GM23338 (cell line): ENCODE results near the gene RPTOR. TPM values are rescaled to one million over a fixed set of nuclear protein-coding genes. Genes with fewer than 3 reads are reported as not detected.

Experiments
- ATAC-seq: fragments of 200-7000 bp; cut with Tn5 transposase; 3 replicates; pipeline ENCODE4 v1.9.1; 2020
- DNase-seq: peaks from one replicate; pipeline ENCODE4 v3.0.0-alpha.2; 2015; ENCODE audit warnings: low spot score
- H2AFZ ChIP-seq: fragments of 200-600 bp; sonication (generic); 2 replicates; pipeline ENCODE4 v1.8.0; 2016; ENCODE audit warnings: antibody characterized with exemption, mild to moderate bottlenecking, moderate library complexity
- H3F3A ChIP-seq: fragments of 200-600 bp; sonication (generic); replicated peaks from 2 replicates; pipeline ENCODE4 v1.8.0; 2017; ENCODE audit warnings: antibody characterized with exemption, mixed run types, low read depth
- H3K27ac ChIP-seq: fragments of 200-600 bp; sonication (generic); 2 replicates; pipeline ENCODE4 v1.6.1; 2016; ENCODE audit warnings: low read depth
- H3K27me3 ChIP-seq: fragments of 200-600 bp; sonication (generic); 2 replicates; pipeline ENCODE4 v1.8.0; 2016; ENCODE audit warnings: mild to moderate bottlenecking, mixed run types, moderate library complexity; ENCODE audit not compliant: insufficient read depth
- H3K36me3 ChIP-seq: fragments of 200-600 bp; sonication (generic); 2 replicates; pipeline ENCODE4 v1.8.0; 2016; ENCODE audit warnings: mild to moderate bottlenecking; ENCODE audit not compliant: insufficient read depth
- H3K4me1 ChIP-seq: fragments of 200-600 bp; sonication (generic); 2 replicates; pipeline ENCODE4 v1.8.0; 2016; ENCODE audit warnings: mild to moderate bottlenecking, moderate library complexity; ENCODE audit not compliant: insufficient read depth
- H3K4me2 ChIP-seq: fragments of 200-600 bp; sonication (generic); 2 replicates; pipeline ENCODE4 v1.7.1; 2017; ENCODE audit warnings: mixed run types
- H3K4me3 ChIP-seq: fragments of 200-600 bp; sonication (generic); 2 replicates; pipeline ENCODE4 v1.6.1; 2016; ENCODE audit warnings: mixed run types
- H3K79me2 ChIP-seq: fragments of 200-600 bp; sonication (generic); replicated peaks from 2 replicates; pipeline ENCODE4 v1.8.0; 2017; ENCODE audit warnings: mild to moderate bottlenecking; ENCODE audit not compliant: insufficient read depth
- H3K9me2 ChIP-seq: fragments of 200-600 bp; sonication (generic); 2 replicates; pipeline ENCODE4 v1.8.0; 2017; ENCODE audit not compliant: insufficient read depth
- H4K20me1 ChIP-seq: fragments of 200-600 bp; sonication (generic); replicated peaks from 2 replicates; pipeline ENCODE4 v1.8.0; 2017; ENCODE audit warnings: mild to moderate bottlenecking; ENCODE audit not compliant: insufficient read depth
- H3K27ac Mint-ChIP-seq: 2 replicates; pipeline ENCODE4 v1.8.0; 2020; ENCODE audit warnings: inconsistent platforms, mild to moderate bottlenecking, moderate library complexity, mixed read lengths
- H3K27me3 Mint-ChIP-seq: 3 replicates; pipeline ENCODE4 v1.8.0; 2022; ENCODE audit warnings: low read depth, mild to moderate bottlenecking, moderate library complexity, mixed read lengths, inconsistent platforms; ENCODE audit not compliant: insufficient read depth, poor library complexity
- H3K36me3 Mint-ChIP-seq: 3 replicates; pipeline ENCODE4 v1.8.0; 2021; ENCODE audit warnings: low read depth, mild to moderate bottlenecking, inconsistent platforms, moderate library complexity, mixed read lengths
- H3K4me1 Mint-ChIP-seq: 3 replicates; pipeline ENCODE4 v1.8.0; 2020; ENCODE audit warnings: mild to moderate bottlenecking, inconsistent platforms, mixed read lengths
- H3K4me3 Mint-ChIP-seq: 3 replicates; pipeline ENCODE4 v1.8.0; 2021; ENCODE audit warnings: moderate library complexity, mild to moderate bottlenecking, inconsistent platforms, mixed read lengths
- H3K9me3 Mint-ChIP-seq: 3 replicates; pipeline ENCODE4 v1.8.0; 2020; ENCODE audit warnings: moderate library complexity, mild to moderate bottlenecking, inconsistent platforms, mixed read lengths
- CREB1 ChIP-seq: fragments of 250-450 bp; sonication (Bioruptor Pico); IDR thresholded peaks from 2 replicates; pipeline ENCODE4 v1.5.0; 2020; ENCODE audit warnings: low read depth, mild to moderate bottlenecking, moderate library complexity
- CTCF ChIP-seq, 2 experiments: fragments of 200-600 bp in 1 of 2; sonication (generic) in 1 of 2; conservative IDR thresholded peaks; 2 replicates each; pipeline versions ENCODE4 v1.5.1 to v1.6.1; 2016 to 2017; ENCODE audit warnings: antibody characterized with exemption in 2 of 2, low read depth in 2 of 2, mild to moderate bottlenecking in 2 of 2, moderate library complexity in 1 of 2
- ETS1 ChIP-seq: IDR thresholded peaks from 2 replicates; pipeline ENCODE4 v1.6.1; 2016; ENCODE audit warnings: antibody characterized with exemption
- EZH2 ChIP-seq: fragments of 200-600 bp; sonication (generic); IDR thresholded peaks from one replicate; pipeline ENCODE4 v1.8.0; 2017; ENCODE audit warnings: antibody characterized with exemption, mild to moderate bottlenecking, low read depth; ENCODE audit not compliant: unreplicated experiment
- EZH2phosphoT487 ChIP-seq: fragments of 200-600 bp; sonication (generic); IDR thresholded peaks from one replicate; pipeline ENCODE4 v1.8.1; 2018; ENCODE audit warnings: antibody characterized with exemption; ENCODE audit not compliant: unreplicated experiment
- JUNB ChIP-seq: IDR thresholded peaks from one replicate; pipeline ENCODE4 v1.6.1; 2016; ENCODE audit warnings: antibody characterized with exemption; ENCODE audit not compliant: unreplicated experiment
- NANOG ChIP-seq: IDR thresholded peaks from 2 replicates; pipeline ENCODE4 v1.6.1; 2016; ENCODE audit warnings: antibody characterized with exemption, borderline replicate concordance
- POLR2AphosphoS5 ChIP-seq: IDR thresholded peaks from 2 replicates; pipeline ENCODE4 v1.6.1; 2016; ENCODE audit warnings: antibody characterized with exemption, low read depth
- REST ChIP-seq: IDR thresholded peaks from one replicate; pipeline ENCODE4 v1.6.1; 2018; ENCODE audit warnings: antibody characterized with exemption; ENCODE audit not compliant: unreplicated experiment
- STAT1 ChIP-seq: IDR thresholded peaks from one replicate; pipeline ENCODE4 v1.6.1; 2016; ENCODE audit warnings: antibody characterized with exemption; ENCODE audit not compliant: unreplicated experiment
- ZNF114 ChIP-seq: fragments of 250-450 bp; sonication (Bioruptor Pico); IDR thresholded peaks from 2 replicates; pipeline ENCODE4 v1.5.0; 2020; ENCODE audit warnings: mild to moderate bottlenecking, moderate library complexity
- ZNF331 ChIP-seq: fragments of 250-450 bp; sonication (Bioruptor Pico); IDR thresholded peaks from 2 replicates; pipeline ENCODE4 v1.5.0; 2020; ENCODE audit warnings: low read depth, mild to moderate bottlenecking, moderate library complexity
- ZNF462 ChIP-seq: fragments of 250-450 bp; sonication (Bioruptor Pico); IDR thresholded peaks from 2 replicates; pipeline ENCODE4 v1.5.0; 2020; ENCODE audit warnings: mild to moderate bottlenecking, moderate library complexity
- polyA plus RNA-seq: library from polyadenylated mRNA; unstranded; fragments of >200 nt; fragmentation: Nextera tagmentation; extraction: Ambion mirVana; gene quantifications from 2 replicates; pipeline ENCODE4 v1.2.1, GENCODE V29; 2016
- total RNA-seq: library from RNA; depleted of rRNA; stranded (reverse); fragments of >200 nt; shearing (Covaris generic); gene quantifications from 2 replicates; pipeline ENCODE4 v1.2.3, GENCODE V29; 2014

Gene RPTOR
- total and polyA plus RNA-seq, 2 experiments from 2014 or later: 9.5 to 38.0 TPM

GRCh38 chr17:80768389-80768788, 223.8 kb downstream of the RPTOR start:
- Mint-ChIP-seq H3K27ac (no peak overlapping the region), H3K4me3 (no peak overlapping the region), H3K9me3 (no peaks in the 10 kb centered on the region), H3K27me3 (peaks cover 5% of the 10 kb centered on the region), H3K36me3 (no peaks in the 10 kb centered on the region), H3K4me1 (peaks cover 16% of the 10 kb centered on the region)
- no peaks in the 10 kb centered on the region for H3K9me2 ChIP-seq
- ATAC-seq (no peak), DNase-seq (no peak)
- no peaks in the 10 kb centered on the region for H3K79me2 ChIP-seq
- H3K4me2 ChIP-seq: no peak overlapping the region
- H3K4me3 ChIP-seq: no peak overlapping the region
- H3K4me1 ChIP-seq: no peaks in the 10 kb centered on the region
- no peak for TF ChIP-seq JUNB
- TF ChIP-seq EZH2phosphoT487: no peak
- no peak for TF ChIP-seq ETS1
- no peak for TF ChIP-seq NANOG
- no peak for TF ChIP-seq ZNF331 (CRISPR knock-in tag)
- TF ChIP-seq EZH2: no peak
- TF ChIP-seq ZNF114 (CRISPR knock-in tag): no peak
- no peak for TF ChIP-seq REST
- no peak for TF ChIP-seq STAT1
- no peak for TF ChIP-seq CTCF (conservative IDR thresholded peaks at IDR 0.05; ENCODE audit: low read depth in 2 of 2)
- TF ChIP-seq POLR2AphosphoS5: no peak
- no peak for TF ChIP-seq ZNF462 (CRISPR knock-in tag)
- TF ChIP-seq CREB1 (CRISPR knock-in tag): no peak
- no peaks in the 10 kb centered on the region; the same call in 1 of the 2 replicates for H4K20me1 ChIP-seq
- no peak overlapping the region for H3K27ac ChIP-seq
- no peaks in the 10 kb centered on the region for H3K36me3 ChIP-seq
- H2AFZ ChIP-seq: no peak overlapping the region
- no peaks in the 10 kb centered on the region for H3F3A ChIP-seq
- H3K27me3 ChIP-seq: no peaks in the 10 kb centered on the region
